MM.1S (cell line): Measurements from ENCODE around the gene COBLL1.

Source experiments
- EZH2 ChIP-seq: fragments of 300-600 bp; sonication (generic); optimal IDR thresholded peaks from 2 replicates; pipeline ENCODE3; 2017; ENCODE audit warnings: low read depth, mild to moderate bottlenecking, antibody characterized with exemption, low read length, mixed read lengths
- EZH2phosphoT487 ChIP-seq: fragments of 300-600 bp; sonication (generic); IDR thresholded peaks from 2 replicates; pipeline ENCODE4 v1.6.1; 2018; ENCODE audit warnings: antibody characterized with exemption, low read length
- TF ChIP-seq, protein P1 (sequence below): fragments of 300-600 bp; sonication (generic); IDR thresholded peaks from 2 replicates; pipeline ENCODE4 v1.5.1; 2016; ENCODE audit warnings: antibody characterized with exemption, low read length, mixed read lengths

DNA sequence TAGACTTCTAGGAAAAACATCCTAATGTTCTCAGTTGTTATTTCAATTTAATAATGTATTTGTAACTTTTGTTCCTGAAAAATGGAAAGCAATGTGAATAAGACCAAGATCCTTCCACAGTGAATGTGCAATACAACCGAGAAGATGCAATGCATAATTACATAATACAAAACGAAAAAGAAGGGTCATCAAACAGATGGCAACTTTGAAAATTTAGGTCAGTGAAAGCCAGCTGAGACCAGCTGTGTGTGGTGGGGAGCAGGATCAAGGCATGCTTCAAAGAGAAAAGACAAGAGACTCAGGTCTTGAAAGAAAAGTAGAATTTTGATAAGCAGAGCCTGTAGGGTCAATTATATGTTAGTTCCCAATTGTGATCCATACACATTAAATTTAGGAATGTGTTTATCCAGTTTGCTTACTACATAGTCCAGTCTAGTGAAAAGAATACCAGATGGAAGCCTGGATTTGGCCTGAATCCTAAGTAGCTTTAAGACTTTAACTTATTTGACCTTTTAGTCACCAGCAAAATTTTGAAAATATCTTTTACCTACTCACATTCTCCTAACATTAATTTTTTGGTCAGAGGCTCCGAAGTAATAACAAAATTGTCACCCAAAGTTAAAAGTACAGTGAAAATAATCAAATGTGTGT is 93.7 kb downstream of the COBLL1 start:
- TF ChIP-seq, protein P1, sequence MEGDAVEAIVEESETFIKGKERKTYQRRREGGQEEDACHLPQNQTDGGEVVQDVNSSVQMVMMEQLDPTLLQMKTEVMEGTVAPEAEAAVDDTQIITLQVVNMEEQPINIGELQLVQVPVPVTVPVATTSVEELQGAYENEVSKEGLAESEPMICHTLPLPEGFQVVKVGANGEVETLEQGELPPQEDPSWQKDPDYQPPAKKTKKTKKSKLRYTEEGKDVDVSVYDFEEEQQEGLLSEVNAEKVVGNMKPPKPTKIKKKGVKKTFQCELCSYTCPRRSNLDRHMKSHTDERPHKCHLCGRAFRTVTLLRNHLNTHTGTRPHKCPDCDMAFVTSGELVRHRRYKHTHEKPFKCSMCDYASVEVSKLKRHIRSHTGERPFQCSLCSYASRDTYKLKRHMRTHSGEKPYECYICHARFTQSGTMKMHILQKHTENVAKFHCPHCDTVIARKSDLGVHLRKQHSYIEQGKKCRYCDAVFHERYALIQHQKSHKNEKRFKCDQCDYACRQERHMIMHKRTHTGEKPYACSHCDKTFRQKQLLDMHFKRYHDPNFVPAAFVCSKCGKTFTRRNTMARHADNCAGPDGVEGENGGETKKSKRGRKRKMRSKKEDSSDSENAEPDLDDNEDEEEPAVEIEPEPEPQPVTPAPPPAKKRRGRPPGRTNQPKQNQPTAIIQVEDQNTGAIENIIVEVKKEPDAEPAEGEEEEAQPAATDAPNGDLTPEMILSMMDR, result no peak
- TF ChIP-seq EZH2 (no peak), EZH2phosphoT487 (no peak)
